ENCODE results near the gene CCDC33.

CCDC33 gene

DNA sequence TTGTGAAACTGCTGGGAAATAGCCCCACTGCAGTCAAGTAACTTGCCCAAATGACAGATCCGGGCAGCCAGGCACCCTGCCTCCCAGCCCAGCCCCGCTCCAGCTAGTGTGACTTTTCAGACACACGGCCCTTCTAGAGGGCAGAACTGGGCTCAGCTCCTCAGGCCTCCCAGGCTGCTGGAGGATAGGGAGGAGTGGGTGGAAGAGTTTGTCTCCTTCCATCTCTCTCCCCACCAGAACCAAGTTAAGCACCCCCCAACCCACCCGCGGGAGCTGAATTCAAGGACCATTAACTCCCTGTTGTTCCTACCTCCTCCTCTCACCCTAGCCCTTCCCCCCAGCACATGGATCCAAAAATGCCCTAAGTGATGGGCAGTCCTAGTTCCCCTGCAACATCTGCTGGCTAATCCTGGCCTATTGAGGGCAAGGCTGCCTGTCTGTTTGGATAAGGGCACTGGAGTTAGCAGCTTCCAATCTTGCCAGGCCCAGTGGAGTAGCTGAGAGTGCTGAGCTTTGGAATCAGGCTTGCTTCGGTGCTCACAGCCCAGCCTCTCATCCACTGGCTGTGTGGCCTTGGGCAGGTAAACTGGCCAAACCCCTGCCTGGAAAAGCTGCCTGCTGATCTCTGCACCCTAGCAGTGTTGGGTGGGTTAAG is 3.1 kb downstream of the CCDC33 start:
- Histone ChIP-seq H3K36me3 (replicated peaks; ENCODE audit: insufficient read depth, low read length) (no peaks in the 10 kb centered on the region), H3K27ac (ENCODE audit: low read length) (no peak overlapping the region), H3K4me1 (ENCODE audit: low read length) (no peaks in the 10 kb centered on the region), H3F3A (ENCODE audit: insufficient read depth, low read length) (no peaks in the 10 kb centered on the region), H3K79me2 (ENCODE audit: low read length) (no peaks in the 10 kb centered on the region), H3K9ac (ENCODE audit: low read length) (no peak overlapping the region), H3K9me3 (replicated peaks; ENCODE audit: insufficient read depth, low read length) (no peaks in the 10 kb centered on the region), H3K9me2 (replicated peaks; ENCODE audit: insufficient read depth, low read length) (no peaks in the 10 kb centered on the region), H3K4me2 (ENCODE audit: low read depth, low read length) (no peak overlapping the region), H4K20me1 (ENCODE audit: insufficient read depth, low read length) (no peaks in the 10 kb centered on the region), H2AFZ (ENCODE audit: low read length) (no peak overlapping the region), H3K4me3 (ENCODE audit: low read length) (no peak overlapping the region), H3K27me3 (replicated peaks; ENCODE audit: insufficient read depth, low read length) (peaks cover 81% of the 10 kb centered on the region)
- TF ChIP-seq EZH2 (optimal IDR thresholded peaks at IDR 0.05; ENCODE audit: low read depth, low read length) = no peak
- TF ChIP-seq EZH2phosphoT487 (IDR thresholded peaks at IDR 0.05; ENCODE audit: low read length) = no peak
- no peak for TF ChIP-seq CTCF (IDR thresholded peaks at IDR 0.05; ENCODE audit: low read length)
- no peak for DNase-seq

DNA sequence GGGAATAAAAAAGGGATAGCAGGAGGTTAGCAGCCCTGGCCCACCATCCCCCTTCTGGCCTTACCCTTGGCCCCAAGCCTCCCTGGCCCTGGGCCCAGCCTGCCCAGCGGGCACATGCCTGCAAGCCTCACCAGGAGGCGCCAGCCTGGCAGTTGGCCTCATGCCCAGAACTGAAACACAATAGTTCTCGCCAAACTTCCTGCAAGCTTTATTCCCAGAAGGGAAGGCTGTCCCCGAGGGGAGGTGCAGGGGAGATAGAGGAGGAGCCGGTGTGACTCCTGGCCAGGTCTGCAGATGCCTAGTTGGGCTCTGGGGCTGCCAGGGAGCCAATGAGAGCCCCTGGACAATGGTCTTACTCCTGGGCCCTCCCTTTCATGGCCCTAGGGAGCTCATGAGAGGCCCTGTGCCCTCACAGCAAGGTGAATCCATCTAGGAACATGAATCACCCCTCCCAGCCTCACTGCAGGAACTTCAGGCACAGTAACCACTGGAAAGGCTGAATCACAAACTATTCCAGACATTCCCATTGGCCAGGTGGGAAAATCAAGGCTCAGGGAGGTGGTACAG is 4.0 kb downstream of the CCDC33 start:
- no peak for TF ChIP-seq EZH2phosphoT487 (IDR thresholded peaks at IDR 0.05; ENCODE audit: low read length)
- TF ChIP-seq CTCF (IDR thresholded peaks at IDR 0.05; ENCODE audit: low read length) = no peak
- TF ChIP-seq EZH2 (optimal IDR thresholded peaks at IDR 0.05; ENCODE audit: low read depth, low read length) = no peak
- Histone ChIP-seq H2AFZ (ENCODE audit: low read length) (no peak overlapping the region), H3K27ac (ENCODE audit: low read length) (no peak overlapping the region), H3K36me3 (replicated peaks; ENCODE audit: insufficient read depth, low read length) (no peaks in the 10 kb centered on the region), H3K9me3 (replicated peaks; ENCODE audit: insufficient read depth, low read length) (no peaks in the 10 kb centered on the region), H3K9me2 (replicated peaks; ENCODE audit: insufficient read depth, low read length) (no peaks in the 10 kb centered on the region), H3K4me2 (ENCODE audit: low read depth, low read length) (no peak overlapping the region), H3K4me3 (ENCODE audit: low read length) (no peak overlapping the region), H3K4me1 (ENCODE audit: low read length) (no peaks in the 10 kb centered on the region), H3K9ac (ENCODE audit: low read length) (no peak overlapping the region), H3F3A (ENCODE audit: insufficient read depth, low read length) (no peaks in the 10 kb centered on the region), H3K79me2 (ENCODE audit: low read length) (no peaks in the 10 kb centered on the region), H4K20me1 (ENCODE audit: insufficient read depth, low read length) (no peaks in the 10 kb centered on the region), H3K27me3 (replicated peaks; ENCODE audit: insufficient read depth, low read length) (peaks cover 80% of the 10 kb centered on the region)
- DNase-seq = no peak

DNA sequence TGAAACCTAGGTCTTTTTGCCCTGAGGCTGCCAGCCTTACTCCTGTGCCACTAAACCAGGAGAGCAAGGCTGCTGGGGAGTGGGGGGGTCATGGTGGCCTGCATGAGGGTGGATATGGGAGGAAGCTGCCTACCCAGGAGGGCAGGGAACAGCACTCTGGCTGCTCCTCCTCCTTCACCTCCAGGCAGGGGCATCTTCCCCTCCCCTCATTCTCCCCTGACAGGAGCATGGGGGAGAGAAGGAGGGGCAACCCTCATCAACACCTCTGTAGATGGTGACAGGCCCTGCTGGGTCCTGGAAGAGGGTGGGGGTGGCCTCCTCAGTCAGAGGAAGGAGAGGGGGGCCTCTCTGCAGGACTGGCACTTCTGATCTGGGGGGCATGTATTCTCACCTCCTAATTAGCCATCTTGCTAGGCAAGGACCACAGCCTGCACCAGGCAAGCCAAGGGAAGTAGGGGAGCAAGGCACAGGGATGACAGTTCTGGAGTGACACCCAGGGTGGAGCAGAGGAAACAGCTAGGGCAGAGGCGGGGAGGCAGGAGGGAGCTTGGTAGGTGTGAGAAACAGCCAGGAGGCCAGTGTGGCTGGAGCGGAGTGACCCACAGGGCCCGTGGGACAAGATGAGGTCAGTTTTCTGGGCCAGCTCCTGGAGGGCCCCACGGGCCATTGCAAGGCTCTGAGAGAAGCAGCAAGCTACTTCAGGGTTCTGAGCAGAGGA is 4.9 kb downstream of the CCDC33 start:
- no peak overlapping the region for H2AFZ ChIP-seq (ENCODE audit: low read length)
- no peaks in the 10 kb centered on the region for H4K20me1 ChIP-seq (ENCODE audit: insufficient read depth, low read length)
- no peaks in the 10 kb centered on the region for H3K4me1 ChIP-seq (ENCODE audit: low read length)
- H3K9me3 ChIP-seq (replicated peaks; ENCODE audit: insufficient read depth, low read length) = no peaks in the 10 kb centered on the region
- DNase-seq = no peak
- H3K36me3 ChIP-seq (replicated peaks; ENCODE audit: insufficient read depth, low read length) = no peaks in the 10 kb centered on the region
- no peak overlapping the region for H3K4me2 ChIP-seq (ENCODE audit: low read depth, low read length)
- no peaks in the 10 kb centered on the region for H3F3A ChIP-seq (ENCODE audit: insufficient read depth, low read length)
- H3K27ac ChIP-seq (ENCODE audit: low read length) = no peak overlapping the region
- H3K4me3 ChIP-seq (ENCODE audit: low read length) = no peak overlapping the region
- H3K79me2 ChIP-seq (ENCODE audit: low read length) = no peaks in the 10 kb centered on the region
- no peaks in the 10 kb centered on the region for H3K9me2 ChIP-seq (replicated peaks; ENCODE audit: insufficient read depth, low read length)
- no peak for TF ChIP-seq EZH2phosphoT487 (IDR thresholded peaks at IDR 0.05; ENCODE audit: low read length)
- TF ChIP-seq EZH2 (optimal IDR thresholded peaks at IDR 0.05; ENCODE audit: low read depth, low read length) = no peak
- TF ChIP-seq CTCF (IDR thresholded peaks at IDR 0.05; ENCODE audit: low read length) = no peak
- H3K27me3 ChIP-seq (replicated peaks; ENCODE audit: insufficient read depth, low read length) = peaks cover 79% of the 10 kb centered on the region
- no peak overlapping the region for H3K9ac ChIP-seq (ENCODE audit: low read length)
